HepG2 (cell line): Measurements from ENCODE around the gene HNRNPUL2. TPM values are rescaled to one million over a fixed set of nuclear protein-coding genes. Genes with fewer than 3 reads are reported as not detected.

Experiments used
- ARID3A ChIP-seq: IDR thresholded peaks from 2 replicates; pipeline ENCODE4 v1.6.1; 2012; ENCODE audit warnings: low read depth, low read length, improper control_type of control experiment
- ARNTL ChIP-seq: sonication (generic); formaldehyde crosslinking; IDR thresholded peaks from 2 replicates; pipeline ENCODE4 v1.4.0; 2020; ENCODE audit warnings: mild to moderate bottlenecking, missing genetic modification reagents
- CBX2 ChIP-seq, 2 experiments: fragments of 200-600 bp in 1 of 2; sonication (generic); formaldehyde crosslinking in 1 of 2; IDR thresholded peaks; 2 replicates each; pipeline versions ENCODE4 v1.7.0 to v1.8.1; 2018 to 2022; ENCODE audit warnings: low read depth in 2 of 2, low read length in 1 of 2, mild to moderate bottlenecking in 1 of 2, missing genetic modification reagents in 1 of 2
- HOXA3 ChIP-seq: sonication (generic); formaldehyde crosslinking; IDR thresholded peaks from 2 replicates; pipeline ENCODE4 v1.5.0; 2020; ENCODE audit warnings: missing genetic modification reagents
- KAT7 ChIP-seq: IDR thresholded peaks from 2 replicates; pipeline ENCODE4 v1.6.1; 2018; ENCODE audit warnings: borderline replicate concordance, missing compliant biosample characterization
- KLF15 ChIP-seq: sonication (generic); formaldehyde crosslinking; IDR thresholded peaks from 2 replicates; pipeline ENCODE4 v1.8.1; 2023; ENCODE audit warnings: borderline replicate concordance, mild to moderate bottlenecking, inconsistent platforms, missing genetic modification reagents, mixed read lengths
- KMT2B ChIP-seq: IDR thresholded peaks from 2 replicates; pipeline ENCODE4 v1.6.1; 2016; ENCODE audit warnings: missing genetic modification reagents, missing compliant biosample characterization
- MXD4 ChIP-seq: IDR thresholded peaks from 2 replicates; pipeline ENCODE4 v1.6.1; 2016; ENCODE audit warnings: mild to moderate bottlenecking, missing biosample characterization, missing genetic modification reagents
- NFATC3 ChIP-seq: sonication (generic); formaldehyde crosslinking; IDR thresholded peaks from 2 replicates; pipeline ENCODE4 v1.5.1; 2020; ENCODE audit warnings: mild to moderate bottlenecking, missing genetic modification reagents
- NFKB2 ChIP-seq: sonication (generic); formaldehyde crosslinking; IDR thresholded peaks from 2 replicates; pipeline ENCODE4 v1.4.0; 2020; ENCODE audit warnings: missing genetic modification reagents, borderline replicate concordance
- NR2F6 ChIP-seq, 2 experiments: IDR thresholded peaks; 2 replicates each; pipeline ENCODE4 v1.6.1; 2016; ENCODE audit warnings: antibody characterized with exemption in 1 of 2, mild to moderate bottlenecking in 1 of 2
- RFXAP ChIP-seq: sonication (generic); formaldehyde crosslinking; IDR thresholded peaks from 2 replicates; pipeline ENCODE4 v1.4.0; 2020; ENCODE audit warnings: missing genetic modification reagents, borderline replicate concordance
- RXRA ChIP-seq: sonication (generic); formaldehyde crosslinking; IDR thresholded peaks from 2 replicates; pipeline ENCODE4 v1.5.1; 2020; ENCODE audit warnings: missing genetic modification reagents
- SP4 ChIP-seq: sonication (generic); formaldehyde crosslinking; IDR thresholded peaks from 2 replicates; pipeline ENCODE4 v1.8.1; 2023; ENCODE audit warnings: mild to moderate bottlenecking, missing genetic modification reagents
- ZBTB21 ChIP-seq: sonication (generic); formaldehyde crosslinking; IDR thresholded peaks from 2 replicates; pipeline ENCODE4 v1.4.0; 2020; ENCODE audit warnings: missing genetic modification reagents
- ZFY ChIP-seq: sonication (generic); formaldehyde crosslinking; IDR thresholded peaks from 2 replicates; pipeline ENCODE4 v1.4.0; 2020; ENCODE audit warnings: missing genetic modification reagents
- ZNF546 ChIP-seq: sonication (generic); formaldehyde crosslinking; conservative IDR thresholded peaks from 2 replicates; pipeline ENCODE4 v1.8.1; 2023; ENCODE audit warnings: mild to moderate bottlenecking, missing genetic modification reagents
- ZNF598 ChIP-seq: sonication (generic); formaldehyde crosslinking; IDR thresholded peaks from 2 replicates; pipeline ENCODE4 v1.5.1; 2020; ENCODE audit warnings: mild to moderate bottlenecking, missing genetic modification reagents, borderline replicate concordance
- polyA plus RNA-seq, 8 experiments: library from polyadenylated mRNA; depleted of rRNA in 3 of 8; stranded (reverse) in 7 of 8; unstranded in 1 of 8; fragments of >200 nt; fragmentation: Illumina TruSeq in 4 of 8; extraction: Trizol in 4 of 8; gene quantifications; 2 replicates each; pipeline versions ENCODE4 v1.2.1 to v1.2.3, GENCODE V29; 2011 to 2016; ENCODE audit warnings: low read depth in 4 of 8, missing spikeins in 1 of 8, mixed read lengths in 1 of 8; ENCODE audit not compliant: insufficient read depth in 1 of 8
- total RNA-seq, 5 experiments: library from RNA; depleted of rRNA; stranded (reverse); fragments of >200 nt; fragmentation: Illumina TruSeq; extraction: Trizol; gene quantifications; 2 replicates each; pipeline ENCODE4 v1.2.3, GENCODE V29; 2016; ENCODE audit warnings: low read depth in 1 of 5
- TF ChIP-seq, protein P1 (sequence below): IDR thresholded peaks from 2 replicates; pipeline ENCODE4 v1.6.1; 2016; ENCODE audit warnings: missing compliant biosample characterization, missing genetic modification reagents, borderline replicate concordance
- TF ChIP-seq, protein P2 (sequence below): sonication (generic); formaldehyde crosslinking; IDR thresholded peaks from 2 replicates; pipeline ENCODE4 v1.9.0; 2021; ENCODE audit warnings: mild to moderate bottlenecking, missing genetic modification reagents

The HNRNPUL2 gene
- total and polyA plus RNA-seq, 2 of the 13 experiments (the other 11 are each of a cell fraction or from before 2014, with no cell fraction given) = 8.4 to 9.6 TPM

GRCh38 chr11:62771144-62772021, 44.1 kb upstream of the HNRNPUL2 start, which contains the start of gene TAF6L (continued):
- TF ChIP-seq KAT7 (CRISPR knock-in tag) (peak; percentile 28; the same call in 1 of the 2 replicates), RXRA (CRISPR knock-in tag) (peak; percentile 92), SP4 (CRISPR knock-in tag) (peak; percentile 42; the same call in 1 of the 2 replicates), KLF15 (CRISPR knock-in tag) (peak; percentile 38; the same call in 1 of the 2 replicates), CBX2 (IDR thresholded peaks at IDR 0.05; ENCODE audit: low read depth, low read length) (no peak), CBX2 (CRISPR knock-in tag; IDR thresholded peaks at IDR 0.05; ENCODE audit: low read depth) (no peak), RFXAP (0 out of 2 replicates have a peak, but pooled peaks have one; percentile 49), HOXA3 (CRISPR knock-in tag) (peak; percentile 38; the same call in 1 of the 2 replicates), NFATC3 (CRISPR knock-in tag) (no peak), NFKB2 (CRISPR knock-in tag) (peak; percentile 64; the same call in 1 of the 2 replicates), KMT2B (CRISPR knock-in tag) (peak; percentile 65; the same call in 1 of the 2 replicates), ZNF598 (no peak), ZNF546 (CRISPR knock-in tag) (0 out of 2 replicates have a peak, but pooled peaks have one; percentile 72), NR2F6 (IDR thresholded peaks at IDR 0.05) (peak; percentile 97), NR2F6 (CRISPR knock-in tag; IDR thresholded peaks at IDR 0.05) (peak; percentile 99), ZBTB21 (CRISPR knock-in tag) (no peak), MXD4 (CRISPR knock-in tag) (peak; percentile 71; the same call in 1 of the 2 replicates), ARID3A (no peak), ZFY (peak; percentile 79), ARNTL (CRISPR knock-in tag) (peak; percentile 90)
- TF ChIP-seq, protein P1, sequence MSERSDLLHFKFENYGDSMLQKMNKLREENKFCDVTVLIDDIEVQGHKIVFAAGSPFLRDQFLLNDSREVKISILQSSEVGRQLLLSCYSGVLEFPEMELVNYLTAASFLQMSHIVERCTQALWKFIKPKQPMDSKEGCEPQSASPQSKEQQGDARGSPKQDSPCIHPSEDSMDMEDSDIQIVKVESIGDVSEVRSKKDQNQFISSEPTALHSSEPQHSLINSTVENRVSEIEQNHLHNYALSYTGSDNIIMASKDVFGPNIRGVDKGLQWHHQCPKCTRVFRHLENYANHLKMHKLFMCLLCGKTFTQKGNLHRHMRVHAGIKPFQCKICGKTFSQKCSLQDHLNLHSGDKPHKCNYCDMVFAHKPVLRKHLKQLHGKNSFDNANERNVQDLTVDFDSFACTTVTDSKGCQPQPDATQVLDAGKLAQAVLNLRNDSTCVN (CRISPR knock-in tag) = no peak
- TF ChIP-seq, protein P2, sequence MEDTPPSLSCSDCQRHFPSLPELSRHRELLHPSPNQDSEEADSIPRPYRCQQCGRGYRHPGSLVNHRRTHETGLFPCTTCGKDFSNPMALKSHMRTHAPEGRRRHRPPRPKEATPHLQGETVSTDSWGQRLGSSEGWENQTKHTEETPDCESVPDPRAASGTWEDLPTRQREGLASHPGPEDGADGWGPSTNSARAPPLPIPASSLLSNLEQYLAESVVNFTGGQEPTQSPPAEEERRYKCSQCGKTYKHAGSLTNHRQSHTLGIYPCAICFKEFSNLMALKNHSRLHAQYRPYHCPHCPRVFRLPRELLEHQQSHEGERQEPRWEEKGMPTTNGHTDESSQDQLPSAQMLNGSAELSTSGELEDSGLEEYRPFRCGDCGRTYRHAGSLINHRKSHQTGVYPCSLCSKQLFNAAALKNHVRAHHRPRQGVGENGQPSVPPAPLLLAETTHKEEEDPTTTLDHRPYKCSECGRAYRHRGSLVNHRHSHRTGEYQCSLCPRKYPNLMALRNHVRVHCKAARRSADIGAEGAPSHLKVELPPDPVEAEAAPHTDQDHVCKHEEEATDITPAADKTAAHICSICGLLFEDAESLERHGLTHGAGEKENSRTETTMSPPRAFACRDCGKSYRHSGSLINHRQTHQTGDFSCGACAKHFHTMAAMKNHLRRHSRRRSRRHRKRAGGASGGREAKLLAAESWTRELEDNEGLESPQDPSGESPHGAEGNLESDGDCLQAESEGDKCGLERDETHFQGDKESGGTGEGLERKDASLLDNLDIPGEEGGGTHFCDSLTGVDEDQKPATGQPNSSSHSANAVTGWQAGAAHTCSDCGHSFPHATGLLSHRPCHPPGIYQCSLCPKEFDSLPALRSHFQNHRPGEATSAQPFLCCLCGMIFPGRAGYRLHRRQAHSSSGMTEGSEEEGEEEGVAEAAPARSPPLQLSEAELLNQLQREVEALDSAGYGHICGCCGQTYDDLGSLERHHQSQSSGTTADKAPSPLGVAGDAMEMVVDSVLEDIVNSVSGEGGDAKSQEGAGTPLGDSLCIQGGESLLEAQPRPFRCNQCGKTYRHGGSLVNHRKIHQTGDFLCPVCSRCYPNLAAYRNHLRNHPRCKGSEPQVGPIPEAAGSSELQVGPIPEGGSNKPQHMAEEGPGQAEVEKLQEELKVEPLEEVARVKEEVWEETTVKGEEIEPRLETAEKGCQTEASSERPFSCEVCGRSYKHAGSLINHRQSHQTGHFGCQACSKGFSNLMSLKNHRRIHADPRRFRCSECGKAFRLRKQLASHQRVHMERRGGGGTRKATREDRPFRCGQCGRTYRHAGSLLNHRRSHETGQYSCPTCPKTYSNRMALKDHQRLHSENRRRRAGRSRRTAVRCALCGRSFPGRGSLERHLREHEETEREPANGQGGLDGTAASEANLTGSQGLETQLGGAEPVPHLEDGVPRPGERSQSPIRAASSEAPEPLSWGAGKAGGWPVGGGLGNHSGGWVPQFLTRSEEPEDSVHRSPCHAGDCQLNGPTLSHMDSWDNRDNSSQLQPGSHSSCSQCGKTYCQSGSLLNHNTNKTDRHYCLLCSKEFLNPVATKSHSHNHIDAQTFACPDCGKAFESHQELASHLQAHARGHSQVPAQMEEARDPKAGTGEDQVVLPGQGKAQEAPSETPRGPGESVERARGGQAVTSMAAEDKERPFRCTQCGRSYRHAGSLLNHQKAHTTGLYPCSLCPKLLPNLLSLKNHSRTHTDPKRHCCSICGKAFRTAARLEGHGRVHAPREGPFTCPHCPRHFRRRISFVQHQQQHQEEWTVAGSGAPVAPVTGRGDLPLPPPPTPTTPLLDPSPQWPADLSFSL (CRISPR knock-in tag) = 0 out of 2 replicates have a peak, but pooled peaks have one; percentile 1
